Neural cell (in vitro differentiated cells): ENCODE measurements around the gene SETD4. TPM values are rescaled to one million over a fixed set of nuclear protein-coding genes. Genes with fewer than 3 reads are reported as not detected.

Source experiments
- H2AFZ ChIP-seq: fragments of 200-600, 300-800 bp; sonication (generic), shearing (Covaris generic); 2 replicates; pipeline ENCODE4 v1.6.0; 2014; ENCODE audit warnings: low read depth, mild to moderate bottlenecking, antibody characterized with exemption, low read length, moderate library complexity
- H3F3A ChIP-seq: fragments of 200-600 bp; shearing (Covaris generic); 2 replicates; pipeline ENCODE4 v1.6.1; 2016; ENCODE audit warnings: mild to moderate bottlenecking, moderate library complexity, mixed read lengths, antibody characterized with exemption, low read length; ENCODE audit not compliant: insufficient read depth, poor library complexity, severe bottlenecking
- H3K27ac ChIP-seq: fragments of 200-600, 300-800 bp; sonication (generic), shearing (Covaris generic); 2 replicates; pipeline ENCODE4 v1.5.1; 2014; ENCODE audit warnings: mild to moderate bottlenecking, low read length, moderate library complexity
- H3K27me3 ChIP-seq: fragments of 300-800, 200-600 bp; sonication (generic), shearing (Covaris generic); 2 replicates; pipeline ENCODE4 v1.6.0; 2014; ENCODE audit warnings: mild to moderate bottlenecking, low read depth, low read length, moderate library complexity; ENCODE audit not compliant: insufficient read depth
- H3K36me3 ChIP-seq: fragments of 300-800, 200-600 bp; sonication (generic), shearing (Covaris generic); 2 replicates; pipeline ENCODE4 v1.5.1; 2014; ENCODE audit warnings: mild to moderate bottlenecking, antibody characterized with exemption, low read length, moderate library complexity; ENCODE audit not compliant: insufficient read depth
- H3K4me2 ChIP-seq: fragments of 300-800, 200-600 bp; sonication (generic), shearing (Covaris generic); 2 replicates; pipeline ENCODE4 v1.6.0; 2014; ENCODE audit warnings: mild to moderate bottlenecking, low read length
- H3K4me3 ChIP-seq: fragments of 300-800, 200-600 bp; sonication (generic), shearing (Covaris generic); 2 replicates; pipeline ENCODE4 v1.5.1; 2014; ENCODE audit warnings: mild to moderate bottlenecking, low read length, moderate library complexity
- H3K79me2 ChIP-seq: fragments of 200-600 bp; shearing (Covaris generic); replicated peaks from 2 replicates; pipeline ENCODE4 v1.6.0; 2014; ENCODE audit warnings: mild to moderate bottlenecking, low read length, moderate library complexity; ENCODE audit not compliant: insufficient read depth
- H3K9ac ChIP-seq: fragments of 300-800, 200-600 bp; sonication (generic), shearing (Covaris generic); 2 replicates; pipeline ENCODE4 v1.6.1; 2016; ENCODE audit warnings: mild to moderate bottlenecking, low read length, mixed read lengths
- H3K9me2 ChIP-seq: fragments of 200-600 bp; shearing (Covaris generic); 2 replicates; pipeline ENCODE4 v1.6.1; 2016; ENCODE audit warnings: mild to moderate bottlenecking, low read length, mixed read lengths; ENCODE audit not compliant: insufficient read depth
- H3K9me3 ChIP-seq: fragments of 200-600, 300-800 bp; sonication (generic), shearing (Covaris generic); 2 replicates; pipeline ENCODE4 v1.6.1; 2016; ENCODE audit warnings: mild to moderate bottlenecking, mixed run types, low read length, moderate library complexity, mixed read lengths
- H4K20me1 ChIP-seq: fragments of 200-600 bp; shearing (Covaris generic); 2 replicates; pipeline ENCODE4 v1.6.1; 2016; ENCODE audit warnings: mild to moderate bottlenecking, mixed run types; ENCODE audit not compliant: insufficient read depth
- CTCF ChIP-seq: fragments of 450-650 bp; IDR thresholded peaks from 2 replicates; pipeline ENCODE4 v1.5.1; 2014; ENCODE audit warnings: antibody characterized with exemption, mild to moderate bottlenecking, moderate library complexity; ENCODE audit not compliant: poor library complexity, severe bottlenecking
- EP300 ChIP-seq: fragments of 450-650 bp; conservative IDR thresholded peaks from 2 replicates; pipeline ENCODE4 v1.6.1; 2014; ENCODE audit warnings: antibody characterized with exemption, mild to moderate bottlenecking, moderate library complexity; ENCODE audit not compliant: poor library complexity, severe bottlenecking
- EZH2 ChIP-seq: fragments of 200-600, 300-800 bp; shearing (Covaris generic), sonication (generic); IDR thresholded peaks from 2 replicates; pipeline ENCODE4 v1.6.1; 2014; ENCODE audit warnings: antibody characterized with exemption, low read length, borderline replicate concordance, mild to moderate bottlenecking; ENCODE audit not compliant: insufficient read depth, poor library complexity, severe bottlenecking
- MXI1 ChIP-seq: fragments of 450-650 bp; conservative IDR thresholded peaks from 2 replicates; pipeline ENCODE4 v1.6.1; 2014; ENCODE audit warnings: antibody characterized with exemption, mild to moderate bottlenecking; ENCODE audit not compliant: poor library complexity, severe bottlenecking
- POLR2AphosphoS5 ChIP-seq: IDR thresholded peaks from 2 replicates; pipeline ENCODE4 v1.6.1; 2012
- RAD21 ChIP-seq: fragments of 450-650 bp; conservative IDR thresholded peaks from 2 replicates; pipeline ENCODE4 v1.6.1; 2014; ENCODE audit warnings: antibody characterized with exemption, mild to moderate bottlenecking, moderate library complexity
- REST ChIP-seq: IDR thresholded peaks from 2 replicates; pipeline ENCODE4 v1.6.1; 2012; ENCODE audit warnings: borderline replicate concordance
- SMC3 ChIP-seq: fragments of 450-650 bp; conservative IDR thresholded peaks from 2 replicates; pipeline ENCODE4 v1.6.1; 2014; ENCODE audit warnings: antibody characterized with exemption, mild to moderate bottlenecking, moderate library complexity; ENCODE audit not compliant: poor library complexity
- TAF1 ChIP-seq: IDR thresholded peaks from 2 replicates; pipeline ENCODE4 v1.6.1; 2012; ENCODE audit warnings: low read depth
- polyA plus RNA-seq: library from polyadenylated mRNA; depleted of rRNA; stranded (reverse); fragments of >200 nt; gene quantifications from 2 replicates; pipeline ENCODE4 v1.2.3, GENCODE V29; 2014

SETD4 gene
- polyA plus RNA-seq, 1 donor from 2014 or later: 64.4 TPM

GRCh38 chr21:35988416-35989137 is 71.7 kb downstream of the SETD4 start:
- no peaks in the 10 kb centered on the region for H3K27me3 ChIP-seq
- TF ChIP-seq CTCF (no peak), REST (no peak), EZH2 (no peak), MXI1 (no peak), SMC3 (no peak), TAF1 (no peak), EP300 (no peak)
- H3K4me2 ChIP-seq: no peak overlapping the region
- no peak overlapping the region for H2AFZ ChIP-seq
- H3K4me3 ChIP-seq: no peak overlapping the region
- H3K27ac ChIP-seq: no peak overlapping the region
- no peaks in the 10 kb centered on the region for H4K20me1 ChIP-seq
- H3K79me2 ChIP-seq: no peaks in the 10 kb centered on the region
- H3K9ac ChIP-seq: no peak overlapping the region
- H3K9me2 ChIP-seq: no peaks in the 10 kb centered on the region
- H3K9me3 ChIP-seq: no peaks in the 10 kb centered on the region
- no peaks in the 10 kb centered on the region for H3F3A ChIP-seq
- H3K36me3 ChIP-seq: no peaks in the 10 kb centered on the region

- Histone ChIP-seq H2AFZ (no peak overlapping the region), H3K4me2 (no peak overlapping the region)
- TF ChIP-seq REST (no peak), RAD21 (no peak), SMC3 (no peak), EP300 (no peak), TAF1 (no peak), EZH2 (no peak), MXI1 (no peak), CTCF (no peak), POLR2AphosphoS5 (no peak)
Observed at GRCh38 chr21:35987475-35987874, 72.9 kb downstream of the SETD4 start.

More at GRCh38 chr21:35987475-35987874, 72.9 kb downstream of the SETD4 start:
- Histone ChIP-seq H3K4me3 (no peak overlapping the region), H3K9me2 (no peaks in the 10 kb centered on the region), H3K27me3 (no peaks in the 10 kb centered on the region), H3K27ac (no peak overlapping the region), H3K9ac (no peak overlapping the region), H4K20me1 (no peaks in the 10 kb centered on the region), H3F3A (no peaks in the 10 kb centered on the region), H3K36me3 (no peaks in the 10 kb centered on the region), H3K79me2 (no peaks in the 10 kb centered on the region), H3K9me3 (no peaks in the 10 kb centered on the region)
